ENCODE measurements around the gene PRRT1B. TPM values are rescaled to one million over a fixed set of nuclear protein-coding genes. Genes with fewer than 3 reads are reported as not detected.
A peak's percentile ranks its signal among the peaks of the same experiment; 100 is the strongest.

The PRRT1B gene
- total RNA-seq, 6 experiments from 2014 or later = 0.25 to 7.3 (median 2.4) TPM

DNA sequence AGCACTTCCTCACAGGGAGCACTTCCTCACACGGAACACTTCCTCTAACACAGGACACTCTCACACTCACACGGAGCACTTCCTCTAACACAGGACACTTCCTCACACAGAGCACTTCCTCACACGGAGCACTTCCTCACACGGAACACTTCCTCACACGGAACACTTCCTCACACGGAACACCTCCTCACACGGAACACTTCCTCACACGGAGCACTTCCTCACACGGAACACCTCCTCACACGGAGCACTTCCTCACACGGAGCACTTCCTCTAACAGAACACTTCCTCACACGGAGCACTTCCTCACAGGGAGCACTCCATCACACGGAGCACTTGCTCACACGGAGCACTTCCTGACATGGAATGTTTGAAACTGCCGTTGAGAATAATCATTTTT is 29.2 kb upstream of the PRRT1B start:
- ATAC-seq = no peak

GRCh38 chr9:131516930-131517329 is 28.4 kb upstream of the PRRT1B start:
- no peak for ATAC-seq
- no peak for DNase-seq
- H3K27me3 ChIP-seq = no peaks in the 10 kb centered on the region
- no peak overlapping the region for H3K4me3 ChIP-seq
- H3K9me3 ChIP-seq = no peaks in the 10 kb centered on the region
- TF ChIP-seq, protein P1, sequence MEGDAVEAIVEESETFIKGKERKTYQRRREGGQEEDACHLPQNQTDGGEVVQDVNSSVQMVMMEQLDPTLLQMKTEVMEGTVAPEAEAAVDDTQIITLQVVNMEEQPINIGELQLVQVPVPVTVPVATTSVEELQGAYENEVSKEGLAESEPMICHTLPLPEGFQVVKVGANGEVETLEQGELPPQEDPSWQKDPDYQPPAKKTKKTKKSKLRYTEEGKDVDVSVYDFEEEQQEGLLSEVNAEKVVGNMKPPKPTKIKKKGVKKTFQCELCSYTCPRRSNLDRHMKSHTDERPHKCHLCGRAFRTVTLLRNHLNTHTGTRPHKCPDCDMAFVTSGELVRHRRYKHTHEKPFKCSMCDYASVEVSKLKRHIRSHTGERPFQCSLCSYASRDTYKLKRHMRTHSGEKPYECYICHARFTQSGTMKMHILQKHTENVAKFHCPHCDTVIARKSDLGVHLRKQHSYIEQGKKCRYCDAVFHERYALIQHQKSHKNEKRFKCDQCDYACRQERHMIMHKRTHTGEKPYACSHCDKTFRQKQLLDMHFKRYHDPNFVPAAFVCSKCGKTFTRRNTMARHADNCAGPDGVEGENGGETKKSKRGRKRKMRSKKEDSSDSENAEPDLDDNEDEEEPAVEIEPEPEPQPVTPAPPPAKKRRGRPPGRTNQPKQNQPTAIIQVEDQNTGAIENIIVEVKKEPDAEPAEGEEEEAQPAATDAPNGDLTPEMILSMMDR (IDR thresholded peaks at IDR 0.05) = no peak
- TF ChIP-seq POLR2A (IDR thresholded peaks at IDR 0.05) = no peak
- H3K36me3 ChIP-seq = peaks cover 0 to 42% (median 10%) of the 10 kb centered on the region in 4 donors
- intact Hi-C loops (cut with DNase I) = no loop called here
- no CpG with 5 or more reads among the region's 9 CpGs for WGBS (ENCODE audit: insufficient coverage, low coverage, low lambda C conversion rate, missing lambda C conversion rate)
- no peak overlapping the region for H3K27ac ChIP-seq
- no peaks in the 10 kb centered on the region for H3K4me1 ChIP-seq

More for the DNA sequence above, 29.2 kb upstream of the PRRT1B start:
- no peak for TF ChIP-seq POLR2A (IDR thresholded peaks at IDR 0.05)
- TF ChIP-seq, protein P1 (IDR thresholded peaks at IDR 0.05) = no peak
- intact Hi-C loops (cut with DNase I) = no loop called here
- no peak for DNase-seq
- H3K27ac ChIP-seq = no peak overlapping the region
- no peak overlapping the region for H3K4me3 ChIP-seq
- WGBS (ENCODE audit: insufficient coverage, low coverage, low lambda C conversion rate, missing lambda C conversion rate) = 67% methylated on average over 14 of the region's 15 CpGs
- H3K27me3 ChIP-seq = no peaks in the 10 kb centered on the region
- peaks cover 0 to 42% (median 12%) of the 10 kb centered on the region in 4 donors for H3K36me3 ChIP-seq
- H3K4me1 ChIP-seq = no peaks in the 10 kb centered on the region
- no peaks in the 10 kb centered on the region for H3K9me3 ChIP-seq

DNA sequence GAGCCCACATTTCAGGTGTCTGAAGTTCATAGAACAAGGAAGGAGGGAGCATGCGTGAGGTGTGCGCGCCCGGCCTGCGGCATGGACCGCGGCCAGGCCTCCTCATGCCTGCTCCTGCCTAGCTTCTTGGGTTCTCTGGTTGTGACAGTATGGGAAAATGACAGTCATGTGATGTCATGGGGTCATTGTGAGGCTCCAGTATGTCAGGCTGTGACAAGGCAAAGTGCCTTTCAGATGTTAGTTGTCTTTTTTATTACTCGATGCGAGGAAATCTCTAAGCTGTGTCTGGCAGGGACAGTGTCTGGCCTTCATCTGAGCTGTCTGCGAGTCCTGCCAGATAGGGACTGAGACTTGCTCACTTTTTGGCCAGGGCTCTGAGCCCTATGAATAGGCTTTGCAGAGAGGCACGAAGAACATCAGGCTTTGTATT is 27.5 kb upstream of the PRRT1B start:
- Histone ChIP-seq H3K27ac (no peak overlapping the region), H3K4me1 (no peaks in the 10 kb centered on the region), H3K4me3 (no peak overlapping the region), H3K36me3 (peaks cover 0 to 41% (median 10%) of the 10 kb centered on the region in 4 donors), H3K9me3 (no peaks in the 10 kb centered on the region), H3K27me3 (no peaks in the 10 kb centered on the region)
- intact Hi-C loops (cut with DNase I) = no loop called here
- 96% methylated on average over 4 of the region's 11 CpGs for WGBS (ENCODE audit: insufficient coverage, low coverage, low lambda C conversion rate, missing lambda C conversion rate)
- peak in 1 of 3 donors; percentile 33 for DNase-seq
- ATAC-seq = no peak
- TF ChIP-seq, protein P1 (IDR thresholded peaks at IDR 0.05) = no peak
- TF ChIP-seq POLR2A (IDR thresholded peaks at IDR 0.05) = no peak

- 100% methylated on average over 7 of the region's 20 CpGs for WGBS (ENCODE audit: insufficient coverage, low coverage, low lambda C conversion rate, missing lambda C conversion rate)
- H3K27ac ChIP-seq = no peak overlapping the region
- peaks cover 0 to 46% (median 12%) of the 10 kb centered on the region in 4 donors for H3K36me3 ChIP-seq
- H3K9me3 ChIP-seq = no peaks in the 10 kb centered on the region
- ATAC-seq (no peak), DNase-seq (peak in 1 of 3 donors; percentile 44)
- no peak overlapping the region for H3K4me3 ChIP-seq
- intact Hi-C loops (cut with DNase I) = no loop called here
- H3K27me3 ChIP-seq = no peaks in the 10 kb centered on the region
- H3K4me1 ChIP-seq = no peaks in the 10 kb centered on the region
- no peak for TF ChIP-seq POLR2A (IDR thresholded peaks at IDR 0.05)
- TF ChIP-seq, protein P1 (IDR thresholded peaks at IDR 0.05) = no peak
Measured at GRCh38 chr9:131518553-131518952, 26.8 kb upstream of the PRRT1B start.

- no peak for TF ChIP-seq POLR2A (IDR thresholded peaks at IDR 0.05)
- TF ChIP-seq, protein P1 (IDR thresholded peaks at IDR 0.05) = no peak
- H3K4me1 ChIP-seq = no peaks in the 10 kb centered on the region
- intact Hi-C loops (cut with DNase I) = no loop called here
- no peak overlapping the region for H3K4me3 ChIP-seq
- ATAC-seq (no peak), DNase-seq (no peak)
- 69% methylated on average over 7 of the region's 16 CpGs for WGBS (ENCODE audit: insufficient coverage, low coverage, low lambda C conversion rate, missing lambda C conversion rate)
- no peak overlapping the region for H3K27ac ChIP-seq
- H3K27me3 ChIP-seq = no peaks in the 10 kb centered on the region
- peaks cover 0 to 65% (median 21%) of the 10 kb centered on the region in 4 donors for H3K36me3 ChIP-seq
- no peaks in the 10 kb centered on the region for H3K9me3 ChIP-seq
Measured at GRCh38 chr9:131520503-131520902, 24.8 kb upstream of the PRRT1B start.

Data from right lobe of liver (tissue), 6 donors.